Keratinocyte (primary cell): ENCODE measurements around the gene E2F6.

ENCODE experiments used
- EZH2 ChIP-seq: IDR thresholded peaks from one replicate; pipeline ENCODE4 v1.6.1; 2012; ENCODE audit warnings: inconsistent platforms, mild to moderate bottlenecking, low read length, moderate library complexity
- TF ChIP-seq, protein P1 (sequence below), 3 experiments: IDR thresholded peaks in 1 of 3; conservative IDR thresholded peaks in 1 of 3; optimal IDR thresholded peaks in 1 of 3; 2 replicates in 2 of 3; 3 replicates in 1 of 3; pipeline versions ENCODE3 to v1.5.1; 2011; ENCODE audit warnings: low read length in 3 of 3, mild to moderate bottlenecking in 3 of 3, moderate library complexity in 2 of 3, control low read depth in 1 of 3, inconsistent platforms in 1 of 3; ENCODE audit not compliant: insufficient read depth in 2 of 3; ENCODE audit errors: extremely low read depth in 1 of 3

GRCh38 chr2:11478899-11479605, 13.1 kb upstream of the E2F6 start:
- TF ChIP-seq, protein P1, sequence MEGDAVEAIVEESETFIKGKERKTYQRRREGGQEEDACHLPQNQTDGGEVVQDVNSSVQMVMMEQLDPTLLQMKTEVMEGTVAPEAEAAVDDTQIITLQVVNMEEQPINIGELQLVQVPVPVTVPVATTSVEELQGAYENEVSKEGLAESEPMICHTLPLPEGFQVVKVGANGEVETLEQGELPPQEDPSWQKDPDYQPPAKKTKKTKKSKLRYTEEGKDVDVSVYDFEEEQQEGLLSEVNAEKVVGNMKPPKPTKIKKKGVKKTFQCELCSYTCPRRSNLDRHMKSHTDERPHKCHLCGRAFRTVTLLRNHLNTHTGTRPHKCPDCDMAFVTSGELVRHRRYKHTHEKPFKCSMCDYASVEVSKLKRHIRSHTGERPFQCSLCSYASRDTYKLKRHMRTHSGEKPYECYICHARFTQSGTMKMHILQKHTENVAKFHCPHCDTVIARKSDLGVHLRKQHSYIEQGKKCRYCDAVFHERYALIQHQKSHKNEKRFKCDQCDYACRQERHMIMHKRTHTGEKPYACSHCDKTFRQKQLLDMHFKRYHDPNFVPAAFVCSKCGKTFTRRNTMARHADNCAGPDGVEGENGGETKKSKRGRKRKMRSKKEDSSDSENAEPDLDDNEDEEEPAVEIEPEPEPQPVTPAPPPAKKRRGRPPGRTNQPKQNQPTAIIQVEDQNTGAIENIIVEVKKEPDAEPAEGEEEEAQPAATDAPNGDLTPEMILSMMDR (optimal IDR thresholded peaks at IDR 0.05 in 1 of 3, IDR thresholded peaks at IDR 0.05 in 1 of 3, conservative IDR thresholded peaks at IDR 0.05 in 1 of 3; ENCODE audit: extremely low read depth in 1 of 3, insufficient read depth in 2 of 3, low read length in 3 of 3) = no peak
- TF ChIP-seq EZH2 = no peak
